Adrenal gland (tissue), 12 donors: ENCODE data around the gene ZBTB40. TPM values are rescaled to one million over a fixed set of nuclear protein-coding genes. Genes with fewer than 3 reads are reported as not detected.
A peak's percentile ranks its signal among the peaks of the same experiment; 100 is the strongest.

ENCODE experiments used
- DNase-seq, 7 donors: peaks; one replicate each; pipeline ENCODE4 v3.0.0-alpha.2; 2019 to 2020
- H3K27ac ChIP-seq, 5 donors: fragments of 200-600 bp; sonication (generic) in 4 of 5; 1 replicate in 3 of 5; 2 replicates in 2 of 5; pipeline versions ENCODE4 v1.5.1 to v1.8.0; 2016 to 2020; ENCODE audit warnings: mild to moderate bottlenecking in 1 of 5
- H3K27me3 ChIP-seq: fragments of 200-600 bp; 2 replicates; pipeline ENCODE4 v1.8.0; 2021
- H3K36me3 ChIP-seq, 2 donors: fragments of 200-600 bp; replicated peaks in 1 of 2; 1 replicate in 1 of 2; 2 replicates in 1 of 2; pipeline versions ENCODE4 v1.5.1 to v1.8.0; 2018 to 2022
- H3K4me1 ChIP-seq, 2 donors: fragments of 200-600 bp; replicated peaks in 1 of 2; 1 replicate in 1 of 2; 2 replicates in 1 of 2; pipeline versions ENCODE4 v1.5.1 to v1.8.0; 2018 to 2021
- H3K4me3 ChIP-seq, 4 donors: fragments of 200-600 bp; sonication (generic) in 3 of 4; one replicate each; pipeline ENCODE4 v1.5.1; 2016 to 2018
- H3K9me3 ChIP-seq, 3 donors: fragments of 200-600 bp; sonication (generic) in 1 of 3; replicated peaks in 1 of 3; 1 replicate in 2 of 3; 2 replicates in 1 of 3; pipeline versions ENCODE4 v1.5.1 to v1.8.0; 2016 to 2021
- CTCF ChIP-seq, 6 experiments: fragments of 450-650 bp in 4 of 6; fragments of 200-600 bp in 2 of 6; sonication (generic) in 1 of 6; IDR thresholded peaks; 1 replicate in 5 of 6; 2 replicates in 1 of 6; pipeline versions ENCODE4 v1.5.1 to v1.8.0; 2016 to 2021; ENCODE audit warnings: antibody characterized with exemption in 6 of 6, mild to moderate bottlenecking in 2 of 6, moderate library complexity in 1 of 6
- POLR2A ChIP-seq, 2 donors: fragments of 450-650 bp; IDR thresholded peaks; one replicate each; pipeline ENCODE4 v1.6.1; 2017; ENCODE audit warnings: antibody characterized with exemption in 2 of 2, mild to moderate bottlenecking in 2 of 2, moderate library complexity in 1 of 2
- WGBS, 4 donors: extraction: QIAGEN DNeasy Blood & Tissue Kit in 2 of 4; methylation state at CpG; one replicate each; pipeline versions ENCODE4 v1.1.5 to v1.1.7; 2013 to 2017; 5-methylcytosine and 5-hydroxymethylcytosine counted together
- intact Hi-C, 2 donors: fragments of 100-400 bp; cut with DNase I; formaldehyde crosslinking; loops; one replicate each; pipeline versions ENCODE4 v1.14.1 to v1.15.0; 2022 to 2023
- polyA plus RNA-seq, 3 donors: library from polyadenylated mRNA; stranded (reverse); fragments of 200-250 nt in 2 of 3; fragments of 350-450 nt in 1 of 3; fragmentation: Illumina TruSeq in 1 of 3; extraction: RNeasy Lipid Tissue Mini Kit (QIAGEN cat#74804) in 1 of 3; gene quantifications; one replicate each; pipeline ENCODE4 v1.2.3, GENCODE V29; 2013 to 2014
- total RNA-seq, 9 donors: library from RNA; depleted of rRNA in 4 of 9; stranded (reverse); fragments of >200 nt in 4 of 9; fragments of 120-200 nt in 1 of 9; fragmentation: NEBNext Ultra II Directional in 1 of 9; extraction: Animal tissue kit (Norgen Biotek cat#: 25700) in 1 of 9; gene quantifications; one replicate each; pipeline versions ENCODE4 v1.1.0 to v1.2.4, GENCODE V29; 2013 to 2023
- donor health status: healthy with polysubstance abuse.
- donor health status: Bipolar disorder and iron deficiency.
- donor health status: DM: yes; HTN: yes; CAD: no.
- donor health status: DM: no; HTN: no; CAD: no.
- donor health status: DM: no; HTN: no; CAD: no.
- donor health status: DM: yes; HTN: yes; CAD: no.

The ZBTB40 gene
- total and polyA plus RNA-seq, 12 donors: 17.1 to 45.7 (median 27.7) TPM

- H3K27ac ChIP-seq: no peak overlapping the region
- H3K4me1 ChIP-seq: peaks cover 0 to 16% of the 10 kb centered on the region in 2 donors
- no peaks in the 10 kb centered on the region for H3K27me3 ChIP-seq
- TF ChIP-seq CTCF (IDR thresholded peaks at IDR 0.05): no peak
- TF ChIP-seq POLR2A (IDR thresholded peaks at IDR 0.05): no peak
- DNase-seq: peak in 2 of 7 donors; percentile 9 to 39
- intact Hi-C loops: loop anchor here (5.0 to 10.0 kb wide), 2 partner anchors 276 to 304 kb away; no protein-coding TSS in a partner anchor
- 92 to 96% (median 94%) methylated on average over 10 of the region's 10 CpGs for WGBS, 4 donors
- H3K4me3 ChIP-seq: no peak overlapping the region
- H3K9me3 ChIP-seq: no peaks in the 10 kb centered on the region
- no peaks in the 10 kb centered on the region for H3K36me3 ChIP-seq
Observed at GRCh38 chr1:22410928-22411495, 40.6 kb upstream of the ZBTB40 start.

GRCh38 chr1:22411589-22411988, 40.1 kb upstream of the ZBTB40 start:
- TF ChIP-seq POLR2A (IDR thresholded peaks at IDR 0.05): no peak
- no peak for TF ChIP-seq CTCF (IDR thresholded peaks at IDR 0.05)
- 87 to 96% (median 94%) methylated on average over 1 of the region's 1 CpG for WGBS, 4 donors
- H3K36me3 ChIP-seq: no peaks in the 10 kb centered on the region
- intact Hi-C loops: loop anchor here (5.0 to 10.0 kb wide), 2 partner anchors 277 to 304 kb away; no protein-coding TSS in a partner anchor
- H3K4me1 ChIP-seq: peaks cover 0 to 20% of the 10 kb centered on the region in 2 donors
- H3K4me3 ChIP-seq: no peak overlapping the region
- no peaks in the 10 kb centered on the region for H3K9me3 ChIP-seq
- DNase-seq: peak in 1 of 7 donors; percentile 11
- no peaks in the 10 kb centered on the region for H3K27me3 ChIP-seq
- H3K27ac ChIP-seq: no peak overlapping the region

GRCh38 chr1:22412932-22413727, 38.5 kb upstream of the ZBTB40 start:
- Histone ChIP-seq H3K4me3 (no peak overlapping the region), H3K4me1 (peaks cover 0 to 24% of the 10 kb centered on the region in 2 donors), H3K27ac (peak overlapping the region in 2 of 5 donors; percentile 84 to 88), H3K36me3 (no peaks in the 10 kb centered on the region), H3K27me3 (no peaks in the 10 kb centered on the region), H3K9me3 (no peaks in the 10 kb centered on the region)
- intact Hi-C loops: loop anchor here (5.0 to 10.0 kb wide), 2 partner anchors 278 to 306 kb away; no protein-coding TSS in a partner anchor
- DNase-seq: peak; percentile 57 to 83 (median 79)
- WGBS, 4 donors: 59 to 68% (median 62%) methylated on average over 7 to 8 of the region's 8 CpGs
- TF ChIP-seq POLR2A (IDR thresholded peaks at IDR 0.05) (peak in 1 of 2 donors; percentile 12), CTCF (IDR thresholded peaks at IDR 0.05) (no peak)

- intact Hi-C loops: loop anchor here (5.0 to 10.0 kb wide), 2 partner anchors 279 to 306 kb away; no protein-coding TSS in a partner anchor
- peak in 1 of 7 donors; percentile 21 for DNase-seq
- 0 to 25% (median 0%) methylated on average over 1 of the region's 1 CpG; no CpG with 5 or more reads in 1 of the 4 donors for WGBS, 4 donors
- no peak overlapping the region for H3K4me3 ChIP-seq
- no peak for TF ChIP-seq POLR2A (IDR thresholded peaks at IDR 0.05)
- TF ChIP-seq CTCF (IDR thresholded peaks at IDR 0.05): no peak
- no peaks in the 10 kb centered on the region for H3K36me3 ChIP-seq
- H3K4me1 ChIP-seq: peaks cover 0 to 24% of the 10 kb centered on the region in 2 donors
- peak overlapping the region; percentile 18 to 88 (median 70) for H3K27ac ChIP-seq
- no peaks in the 10 kb centered on the region for H3K27me3 ChIP-seq
- no peaks in the 10 kb centered on the region for H3K9me3 ChIP-seq
Observed at GRCh38 chr1:22413799-22414198, 37.9 kb upstream of the ZBTB40 start.
